ENCODE measurements around the gene HM13.
A peak's percentile ranks its signal among the peaks of the same experiment; 100 is the strongest.
"Not testable (repeated sequence)": the region's sequence is repeated elsewhere in the genome, so short reads cannot be mapped to it uniquely, and the experiment has no call there.

HM13 gene

DNA sequence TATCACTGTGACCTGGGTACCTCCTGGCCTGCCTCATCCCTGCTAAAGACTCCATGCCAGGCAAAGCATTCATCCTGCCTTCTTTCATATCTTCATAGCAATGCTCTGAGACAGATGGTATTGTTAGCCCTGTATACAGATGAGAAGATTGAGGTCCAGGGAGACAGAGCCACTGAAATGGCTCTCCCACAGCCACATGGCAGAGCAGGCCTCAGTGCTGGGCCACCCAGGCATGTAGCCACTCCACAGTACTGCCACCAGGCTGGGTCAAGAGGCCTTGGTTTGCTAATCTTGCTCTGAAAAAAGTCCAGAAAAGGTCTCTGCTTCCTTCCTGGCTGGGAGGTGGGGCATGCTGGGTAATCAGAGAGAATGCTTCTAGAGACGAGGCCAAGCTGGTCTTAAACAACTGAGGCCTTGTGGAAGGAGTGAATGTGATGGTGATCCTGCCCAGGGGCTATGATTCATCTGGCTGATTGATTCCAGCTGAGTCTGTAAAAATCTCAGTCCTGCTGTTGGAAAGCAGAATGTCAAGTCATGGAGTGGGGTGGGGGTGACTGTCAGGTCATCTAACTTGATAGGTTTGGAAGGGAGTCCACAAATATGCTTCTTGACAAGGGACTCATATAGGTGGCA is 29.8 kb downstream of the HM13 start:
- DNase-seq = no peak

DNA sequence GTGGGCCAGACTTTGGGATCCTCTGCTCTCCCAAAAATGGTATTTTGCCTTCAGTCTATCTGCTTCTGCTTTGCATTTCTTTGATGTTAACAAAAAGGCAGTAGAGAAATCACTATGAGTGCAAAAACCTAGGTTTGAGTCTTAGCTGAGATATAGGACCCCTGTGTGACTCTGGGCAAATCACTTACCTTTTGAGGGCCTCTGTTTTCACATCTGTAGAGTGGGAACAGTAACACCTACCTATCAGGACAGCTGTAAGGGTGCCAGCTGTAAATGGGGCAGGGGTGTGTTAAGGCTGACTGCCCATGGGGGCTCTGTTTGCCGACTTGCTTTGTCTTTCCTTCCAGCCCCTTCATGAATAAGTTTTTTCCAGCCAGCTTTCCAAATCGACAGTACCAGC is 30.4 kb downstream of the HM13 start:
- DNase-seq = no peak

DNA sequence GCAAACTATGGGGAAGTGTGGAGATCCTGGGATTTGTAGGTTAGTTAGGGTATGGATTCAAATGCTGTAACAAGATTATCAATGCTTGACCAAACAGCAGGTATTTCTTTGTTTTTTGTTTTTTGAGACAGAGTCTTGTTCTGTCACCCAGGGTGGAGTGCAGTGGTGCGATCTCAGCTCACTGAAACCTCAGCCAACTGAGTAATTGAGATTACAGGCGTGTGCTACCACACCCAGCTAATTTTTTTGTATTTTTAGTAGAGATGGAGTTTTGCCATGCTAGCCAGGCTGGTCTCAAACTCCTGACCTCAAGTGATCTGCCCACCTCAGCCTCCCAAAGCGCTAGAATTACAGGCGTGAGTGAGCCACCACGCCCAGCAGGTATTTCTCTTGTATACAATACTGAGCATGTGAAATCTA is 31.4 kb downstream of the HM13 start:
- not testable (repeated sequence) for DNase-seq

DNA sequence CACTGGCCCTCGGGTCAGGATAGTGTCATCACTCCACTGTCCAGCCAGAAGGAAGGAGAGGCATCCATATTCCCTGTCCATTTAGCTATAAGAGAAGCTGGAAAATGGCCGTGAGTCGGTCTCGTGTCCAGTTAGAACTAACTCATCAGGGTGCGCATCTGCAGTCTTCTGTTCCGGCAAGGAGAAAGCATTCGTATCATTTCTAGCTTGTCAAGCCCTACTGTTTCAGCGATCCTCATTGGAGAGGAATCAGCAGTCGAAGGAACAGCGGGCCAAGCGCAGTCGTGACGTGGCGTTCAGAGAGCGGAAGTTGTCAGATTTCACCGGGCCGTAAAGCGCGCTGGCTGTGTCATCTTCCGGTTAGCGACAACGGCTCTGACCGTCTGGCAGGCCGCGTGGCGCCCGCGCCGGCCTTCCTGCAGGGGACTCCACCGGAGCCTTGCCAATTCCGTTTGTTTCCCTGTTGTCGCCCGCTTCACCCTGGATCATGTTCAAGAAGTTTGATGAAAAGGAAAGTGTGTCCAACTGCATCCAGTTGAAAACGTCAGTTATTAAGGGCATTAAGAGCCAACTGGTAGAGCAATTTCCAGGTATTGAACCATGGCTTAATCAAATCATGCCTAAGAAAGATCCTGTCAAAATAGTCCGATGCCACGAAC is 32.9 kb downstream of the HM13 start:
- DNase-seq = peak; percentile 55 to 90 (median 74)

DNA sequence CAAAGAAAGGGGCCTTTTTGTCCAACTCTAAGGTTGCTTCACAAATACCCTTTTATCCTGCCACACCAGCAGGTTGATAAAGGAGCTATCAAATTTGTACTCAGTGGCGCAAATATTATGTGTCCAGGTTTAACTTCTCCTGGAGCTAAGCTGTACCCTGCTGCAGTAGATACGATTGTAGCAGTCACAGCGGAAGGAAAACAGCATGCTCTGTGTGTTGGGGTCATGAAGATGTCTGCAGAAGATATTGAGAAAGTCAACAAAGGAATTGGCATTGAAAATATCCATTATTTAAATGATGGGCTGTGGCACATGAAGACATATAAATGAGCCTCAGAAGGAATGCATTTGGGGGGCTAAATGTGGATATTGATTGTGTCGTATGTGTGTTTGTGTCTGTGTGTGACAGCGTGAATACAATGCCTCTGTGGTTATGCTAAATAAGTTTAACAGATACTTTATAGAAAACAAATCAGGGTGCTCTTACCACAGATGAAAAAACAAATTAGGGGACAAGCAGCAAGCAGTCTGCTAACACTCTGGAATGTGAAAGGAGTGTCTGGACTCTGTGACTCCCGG is 33.6 kb downstream of the HM13 start:
- no peak for DNase-seq

DNA sequence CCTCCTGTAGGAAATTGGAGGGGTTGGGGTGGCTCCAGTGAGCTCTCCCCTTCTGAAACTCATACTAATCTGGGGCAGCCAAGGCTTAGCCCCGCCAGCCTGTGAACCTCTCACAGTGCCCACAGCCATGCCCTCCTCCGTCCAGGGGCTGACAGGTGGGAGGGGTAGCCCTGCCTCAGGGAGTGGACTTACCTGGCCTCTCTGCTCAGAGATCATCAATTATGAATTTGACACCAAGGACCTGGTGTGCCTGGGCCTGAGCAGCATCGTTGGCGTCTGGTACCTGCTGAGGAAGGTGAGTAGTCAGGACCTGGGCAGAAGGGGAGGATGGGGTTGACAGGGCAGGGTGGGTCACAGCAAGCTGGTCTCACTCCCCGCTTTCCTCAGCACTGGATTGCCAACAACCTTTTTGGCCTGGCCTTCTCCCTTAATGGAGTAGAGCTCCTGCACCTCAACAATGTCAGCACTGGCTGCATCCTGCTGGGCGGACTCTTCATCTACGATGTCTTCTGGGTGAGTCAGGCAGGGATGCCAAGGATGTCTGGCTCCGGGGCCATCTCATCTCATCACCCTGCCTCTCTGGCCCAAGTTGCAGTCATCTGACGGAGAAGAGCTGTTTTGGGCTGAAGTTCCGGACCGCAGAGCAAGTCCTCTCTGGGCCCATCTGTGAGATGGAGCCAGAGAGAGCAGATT is 34.7 kb downstream of the HM13 start:
- DNase-seq = no peak

DNA sequence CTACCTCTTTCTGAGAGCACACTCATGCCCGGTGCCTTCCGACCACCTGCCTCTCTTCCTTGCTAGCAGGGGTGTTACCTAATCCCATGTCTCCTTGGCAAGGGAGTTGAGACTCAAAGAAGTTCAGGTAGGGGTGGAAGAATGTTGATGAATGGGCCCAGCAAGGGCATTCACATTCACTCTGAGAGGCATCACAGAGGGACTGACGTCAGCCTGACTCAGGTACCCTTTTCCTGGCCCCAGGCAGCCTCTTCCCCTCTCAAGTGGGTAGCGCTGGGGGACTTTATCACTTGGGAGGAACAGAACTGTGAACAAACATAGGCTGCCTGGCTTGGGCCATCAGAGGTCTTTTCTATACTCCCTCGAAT is 35.3 kb downstream of the HM13 start:
- no peak for DNase-seq

DNA sequence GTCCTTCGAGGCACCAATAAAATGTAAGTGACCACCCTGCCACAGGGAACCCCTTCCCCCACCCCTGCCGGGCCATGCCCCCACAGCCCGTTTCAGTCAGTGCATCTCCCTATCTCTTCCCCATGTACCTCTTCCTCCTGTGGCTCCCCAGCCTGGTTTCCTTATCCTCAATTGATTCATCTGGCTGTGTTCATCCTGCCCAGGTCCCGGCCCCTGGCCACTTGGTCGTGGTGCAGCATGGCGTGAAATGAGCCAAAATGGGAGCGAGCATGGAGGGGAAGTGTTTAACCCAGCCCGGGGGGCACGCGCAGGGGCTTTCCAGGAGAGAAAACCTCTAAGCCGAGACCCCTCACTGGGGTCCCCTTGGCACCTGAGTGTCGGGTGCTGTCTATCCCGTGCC is 35.9 kb downstream of the HM13 start:
- DNase-seq = no peak

DNA sequence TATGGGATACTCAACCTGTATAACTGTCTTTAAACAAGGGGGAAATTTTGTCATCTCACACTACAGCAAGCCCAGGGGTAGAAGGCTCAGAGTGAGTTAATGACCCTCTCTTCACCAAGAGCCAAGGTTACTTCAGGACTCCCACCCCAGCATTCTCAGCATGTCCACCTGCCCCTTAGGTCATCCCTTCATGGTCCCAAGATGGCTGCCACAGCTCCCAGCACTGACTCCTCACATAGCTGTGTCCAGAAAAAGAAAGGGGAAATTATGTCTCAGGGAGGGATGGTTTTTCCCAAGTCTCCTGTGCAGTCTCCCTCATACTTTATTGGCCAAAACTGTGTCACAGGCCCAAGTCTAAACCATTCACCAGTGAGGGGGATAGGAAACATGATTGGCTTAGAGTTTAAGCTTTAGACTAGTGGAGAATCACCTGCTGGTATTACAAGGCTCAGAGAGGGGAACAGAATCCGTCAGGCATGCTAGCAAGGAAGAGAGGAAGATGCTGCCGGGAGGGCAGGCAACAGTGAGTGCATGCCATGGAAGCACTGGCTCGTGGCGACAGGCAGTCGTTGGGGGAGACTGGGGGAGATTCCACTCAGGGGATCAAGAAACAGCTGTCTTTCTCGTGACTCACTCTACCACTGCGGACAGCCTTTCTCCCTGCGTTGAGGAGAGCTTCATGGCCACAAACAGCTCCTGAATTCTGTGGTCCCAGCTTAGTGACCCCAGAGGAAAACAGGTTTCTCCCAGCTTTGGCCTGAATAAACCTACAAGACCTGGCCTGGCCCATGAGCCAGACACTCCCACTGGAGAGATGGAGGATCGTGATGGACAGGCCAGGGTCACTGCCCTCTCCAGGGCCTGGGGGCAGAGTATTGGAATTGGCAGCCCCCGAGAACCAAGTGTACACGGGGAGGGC is 37.2 kb downstream of the HM13 start:
- no peak for DNase-seq

DNA sequence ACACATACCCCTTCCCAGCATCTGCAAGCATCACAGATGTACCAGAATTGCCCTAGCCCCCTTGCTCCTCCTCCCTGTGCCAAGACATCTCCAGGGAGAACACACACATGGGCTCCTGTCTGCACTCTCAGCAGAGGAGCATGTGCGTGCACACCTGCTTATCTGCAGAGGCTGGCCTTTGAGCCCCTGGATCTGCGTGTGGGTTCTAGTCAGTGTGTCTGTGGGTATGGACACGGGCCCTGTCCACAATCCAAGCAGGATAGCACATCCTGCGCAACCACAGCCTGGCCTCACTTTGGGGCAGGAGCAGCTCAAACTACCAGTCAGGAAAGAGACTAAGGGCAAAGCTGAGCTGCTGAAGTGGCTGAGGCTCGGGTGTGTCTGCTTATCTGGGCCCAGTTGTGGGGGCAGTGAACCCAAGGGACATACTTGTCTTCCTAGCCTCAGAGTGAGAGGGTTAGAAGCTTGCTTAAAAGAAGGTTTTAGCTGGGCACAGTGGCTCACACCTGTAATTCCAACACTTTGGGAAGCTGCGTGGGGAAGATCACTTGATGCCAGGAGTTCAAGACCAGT is 41.0 kb downstream of the HM13 start:
- no peak for DNase-seq

DNA sequence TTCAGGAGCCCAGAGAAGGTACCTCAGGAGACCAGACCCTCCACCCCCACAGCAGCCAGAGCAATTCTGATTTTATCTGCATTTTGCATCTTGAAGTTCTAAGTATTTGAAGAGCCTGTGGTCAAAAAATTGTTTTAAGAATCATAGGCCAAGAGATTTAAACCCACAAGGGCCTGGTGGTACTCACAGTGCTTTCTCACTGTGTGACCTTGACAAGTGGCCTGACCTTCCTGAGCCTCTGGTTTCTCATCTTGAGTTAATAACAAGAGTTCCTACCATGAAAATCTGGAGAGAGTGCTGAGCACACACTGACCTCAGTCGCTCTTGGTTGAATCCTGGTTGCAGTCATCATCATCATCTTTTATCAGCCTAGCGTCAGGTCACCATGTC is 45.5 kb downstream of the HM13 start:
- peak in 1 of 5 experiments; percentile 27 for DNase-seq

DNA sequence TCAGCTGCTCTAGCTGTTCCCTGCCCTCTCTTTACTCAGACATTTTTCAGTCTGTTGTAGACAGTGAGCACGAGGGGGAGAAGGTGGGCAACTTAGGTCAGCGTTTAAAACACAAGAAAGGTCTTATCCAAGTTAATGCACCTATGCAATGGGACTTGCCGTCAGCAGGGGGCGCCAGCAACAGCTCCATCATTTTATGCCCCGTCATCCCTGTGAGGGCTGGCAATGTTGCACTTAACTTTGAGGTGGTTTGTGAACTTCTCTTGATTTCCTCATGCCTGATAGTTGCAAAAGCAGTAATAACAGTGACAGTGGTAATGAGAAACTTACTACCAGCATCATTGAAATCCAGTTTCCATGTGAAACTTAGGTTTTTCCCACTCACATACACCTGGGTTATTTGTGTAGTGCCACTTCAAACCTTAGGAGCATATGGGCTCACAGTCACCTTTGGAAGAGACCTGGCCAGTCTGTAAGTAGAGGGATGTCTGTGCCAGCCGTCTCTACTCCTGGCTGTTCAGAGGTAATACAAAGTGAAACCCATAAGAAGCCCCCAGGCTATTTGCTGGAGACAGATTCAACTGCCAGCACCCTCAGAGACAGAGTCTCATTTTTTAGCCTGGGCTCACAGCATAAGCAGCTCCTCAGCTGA is 46.0 kb downstream of the HM13 start:
- DNase-seq = peak; percentile 45 to 84 (median 66)

DNA sequence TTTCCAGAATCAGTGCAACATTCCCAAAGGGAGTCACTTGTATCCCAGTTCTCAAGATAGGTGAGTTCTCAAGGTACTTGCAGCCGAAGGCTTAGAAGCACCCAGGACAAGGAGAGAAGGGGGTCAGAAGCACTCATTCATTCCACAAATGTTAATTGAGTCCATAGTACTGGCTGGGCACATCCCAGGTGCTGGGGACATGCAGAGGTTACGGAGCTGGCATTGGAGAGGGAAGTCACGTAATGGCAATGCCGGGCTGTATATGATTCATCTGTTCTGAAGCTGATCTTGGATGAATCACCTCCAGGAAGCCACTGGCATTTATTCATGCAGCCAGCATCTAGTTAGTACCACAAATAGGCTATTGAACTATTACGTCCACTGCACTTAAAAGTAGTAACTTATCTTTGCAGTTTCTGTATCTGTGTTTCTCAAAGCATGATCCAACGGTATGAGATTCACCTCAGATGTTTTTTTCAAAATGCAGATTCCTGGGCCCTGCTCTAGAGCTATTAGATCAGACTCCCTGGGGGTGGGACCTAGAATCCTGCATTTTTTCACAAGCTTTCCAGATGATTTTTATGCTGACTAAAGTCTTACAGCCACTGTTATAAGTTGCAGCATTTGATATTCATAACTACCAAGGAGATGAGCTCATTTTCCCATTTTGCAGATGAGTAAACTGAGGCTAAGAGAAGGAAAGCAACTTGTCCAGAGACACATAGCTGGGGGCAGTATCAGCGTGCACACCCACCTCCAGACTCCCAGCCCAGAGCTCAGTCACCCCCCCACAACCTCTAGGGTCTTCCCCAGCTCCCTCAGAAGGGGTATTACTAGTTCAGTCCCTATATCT is 46.7 kb downstream of the HM13 start:
- DNase-seq = no peak

DNA sequence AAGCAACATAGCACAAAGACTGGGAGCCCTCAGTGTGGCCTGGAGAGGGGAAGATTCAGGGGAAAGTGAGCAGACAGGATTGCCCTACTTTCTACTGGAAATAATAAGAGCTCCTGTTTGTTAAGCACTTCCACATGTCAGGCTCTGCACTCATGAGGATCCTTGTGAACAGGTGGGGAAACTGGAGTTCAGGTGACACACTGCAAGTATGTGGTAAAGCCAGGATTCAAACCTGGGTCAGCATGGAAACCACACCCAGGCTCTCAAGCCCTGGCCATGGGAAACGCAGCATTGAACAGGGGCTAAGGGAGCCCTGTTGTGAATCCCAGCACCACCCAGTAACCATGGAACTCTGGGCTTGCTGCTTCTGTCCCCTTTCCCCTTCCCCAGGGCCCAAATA is 48.0 kb downstream of the HM13 start:
- DNase-seq = no peak

DNA sequence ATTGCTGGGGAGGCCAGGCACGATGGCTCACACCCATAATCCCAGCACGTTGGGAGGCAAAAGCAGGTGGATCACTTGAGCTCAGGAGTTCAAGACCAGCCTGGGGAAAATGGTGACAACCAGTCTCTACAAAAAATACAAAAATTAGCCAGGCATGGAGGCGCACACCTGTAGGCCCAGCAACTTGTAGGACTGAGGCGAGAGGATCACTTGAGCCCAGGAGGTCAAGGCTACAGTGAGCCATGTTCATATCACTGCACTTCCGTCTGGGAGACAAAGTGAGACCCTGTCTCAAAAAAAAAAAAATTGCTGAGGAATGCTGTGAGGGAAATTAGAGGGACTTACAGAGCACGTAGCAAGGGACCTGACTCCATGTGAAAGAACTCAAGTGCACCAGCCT is 50.0 kb downstream of the HM13 start:
- no peak for DNase-seq

DNA sequence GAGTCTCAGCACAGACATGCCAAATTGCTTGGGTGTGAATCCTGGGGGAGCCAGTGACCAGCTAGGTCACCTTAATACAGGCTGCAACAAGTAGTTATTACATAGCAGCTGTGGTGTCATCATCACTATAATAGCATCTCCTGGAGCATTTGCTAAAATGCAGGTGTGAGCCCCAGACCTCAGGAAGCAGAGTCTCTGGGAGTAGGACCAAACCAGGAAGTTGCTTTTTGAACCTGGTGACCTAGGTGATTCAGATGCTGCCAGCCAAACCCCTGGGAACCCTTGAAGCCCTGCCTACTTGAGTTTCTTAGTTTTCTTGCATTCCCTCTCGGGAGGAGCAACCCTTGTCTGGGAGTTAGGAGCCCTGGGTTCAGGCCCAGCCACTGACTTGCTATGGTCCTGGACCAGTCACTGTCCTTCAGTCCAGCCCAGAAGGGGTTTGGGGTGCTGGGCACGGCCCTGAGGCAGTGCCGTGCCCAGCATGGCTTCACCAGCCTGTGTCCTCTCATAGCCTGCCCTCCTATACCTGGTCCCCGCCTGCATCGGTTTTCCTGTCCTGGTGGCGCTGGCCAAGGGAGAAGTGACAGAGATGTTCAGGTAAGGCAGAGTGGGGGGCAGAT is 51.6 kb downstream of the HM13 start:
- DNase-seq = no peak

DNA sequence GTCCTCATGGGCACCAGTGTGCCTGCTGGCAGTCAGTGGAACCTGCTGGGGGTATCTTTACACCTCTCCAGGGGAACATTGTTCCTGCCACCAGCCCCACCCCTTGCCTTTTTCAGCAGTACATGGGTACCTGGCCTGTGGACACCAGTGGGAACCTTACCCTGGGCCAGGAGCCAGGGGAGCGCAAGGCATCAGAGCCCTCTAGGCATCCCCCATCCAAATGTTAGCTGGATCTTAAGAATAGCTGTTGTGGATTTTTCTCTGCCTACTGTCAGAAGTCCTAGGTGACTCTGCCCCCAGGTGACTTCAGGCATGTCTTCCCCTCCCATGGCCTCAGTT is 52.0 kb downstream of the HM13 start:
- DNase-seq = no peak

DNA sequence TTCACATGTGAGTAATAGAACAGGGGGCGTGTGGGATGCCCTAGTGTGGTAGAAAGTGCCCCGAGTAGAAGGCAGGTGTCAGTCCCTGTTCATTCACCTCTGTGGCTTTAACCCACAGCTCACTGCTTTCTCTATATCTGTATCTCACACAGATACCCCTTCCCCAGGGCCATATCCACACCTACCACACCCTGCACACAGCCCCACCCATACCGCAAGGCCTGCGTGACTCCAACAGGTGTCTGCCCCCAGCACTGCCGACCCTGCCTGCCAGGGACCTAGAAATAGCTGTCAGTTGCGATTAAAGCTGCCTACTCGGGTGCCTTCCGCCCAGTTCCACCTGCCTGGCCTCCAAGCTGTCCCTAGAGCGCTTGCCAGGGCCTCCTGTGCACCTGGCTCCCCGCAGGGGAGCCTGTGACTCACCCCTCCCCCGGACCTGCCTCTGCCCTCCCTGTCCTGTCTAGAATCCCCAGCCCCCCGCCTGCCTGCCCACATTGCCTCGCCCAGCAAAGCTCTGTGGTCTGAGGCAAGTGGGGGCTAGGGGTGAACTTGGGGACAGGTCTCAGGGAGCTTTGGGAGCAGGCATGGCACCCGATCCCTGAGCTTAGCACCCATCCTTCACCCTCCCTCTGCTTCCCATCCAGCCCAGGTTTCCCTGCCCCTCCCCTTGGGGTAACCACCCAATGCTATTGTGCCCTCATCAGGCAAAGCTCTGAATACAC is 52.6 kb downstream of the HM13 start:
- peak in 1 of 5 experiments; percentile 34 for DNase-seq

DNA sequence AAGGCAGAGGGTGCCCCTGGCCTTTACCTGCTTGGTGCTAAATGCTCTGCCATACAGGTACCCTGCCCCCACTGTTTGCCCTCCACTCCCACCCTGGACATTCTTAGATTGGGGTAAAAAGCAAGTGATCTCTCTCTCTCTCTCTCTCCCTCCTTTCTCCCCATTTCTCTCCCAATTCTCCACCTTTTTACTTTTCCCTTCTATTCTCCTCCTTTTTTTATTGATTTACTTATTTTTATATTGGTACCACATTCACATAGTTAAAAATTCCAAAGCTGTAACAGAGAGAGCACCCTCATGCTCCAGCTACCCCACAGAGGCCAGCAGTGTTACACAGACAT is 53.1 kb downstream of the HM13 start:
- no peak for DNase-seq
